ENCODE measurements around the gene AFDN. TPM values are rescaled to one million over a fixed set of nuclear protein-coding genes. Genes with fewer than 3 reads are reported as not detected.

The AFDN gene
- total RNA-seq, 1 donor from 2014 or later, result 552 TPM

DNA sequence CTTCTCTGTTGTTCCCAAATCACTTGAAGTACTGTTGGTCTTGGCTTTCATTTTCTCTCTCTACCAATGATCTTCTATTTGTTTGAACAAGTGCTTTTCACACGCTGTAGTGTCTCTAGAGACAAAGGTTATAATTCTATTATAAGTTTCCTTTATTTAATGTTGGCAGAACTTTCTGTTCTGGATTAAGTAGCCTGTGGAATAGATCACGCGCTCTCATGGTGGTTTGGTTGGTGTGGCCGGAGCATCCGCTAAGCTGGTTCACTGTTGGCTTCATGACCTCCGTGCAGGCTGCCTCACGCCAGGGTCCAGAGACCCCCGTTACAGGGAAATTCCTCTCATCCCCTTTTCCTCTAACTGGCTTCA is 139.8 kb downstream of the AFDN start:
- no peak for DNase-seq
- Mint-ChIP-seq H3K4me3 (ENCODE audit: unreplicated experiment) (no peak overlapping the region), H3K27ac (ENCODE audit: unreplicated experiment) (no peak overlapping the region), H3K4me1 (ENCODE audit: low read depth, unreplicated experiment) (peaks cover 15% of the 10 kb centered on the region), H3K27me3 (ENCODE audit: unreplicated experiment) (peaks cover 6% of the 10 kb centered on the region), H3K9me3 (ENCODE audit: unreplicated experiment) (peaks cover 6% of the 10 kb centered on the region), H3K36me3 (ENCODE audit: unreplicated experiment) (peaks cover 9% of the 10 kb centered on the region)
- TF ChIP-seq, protein P1, sequence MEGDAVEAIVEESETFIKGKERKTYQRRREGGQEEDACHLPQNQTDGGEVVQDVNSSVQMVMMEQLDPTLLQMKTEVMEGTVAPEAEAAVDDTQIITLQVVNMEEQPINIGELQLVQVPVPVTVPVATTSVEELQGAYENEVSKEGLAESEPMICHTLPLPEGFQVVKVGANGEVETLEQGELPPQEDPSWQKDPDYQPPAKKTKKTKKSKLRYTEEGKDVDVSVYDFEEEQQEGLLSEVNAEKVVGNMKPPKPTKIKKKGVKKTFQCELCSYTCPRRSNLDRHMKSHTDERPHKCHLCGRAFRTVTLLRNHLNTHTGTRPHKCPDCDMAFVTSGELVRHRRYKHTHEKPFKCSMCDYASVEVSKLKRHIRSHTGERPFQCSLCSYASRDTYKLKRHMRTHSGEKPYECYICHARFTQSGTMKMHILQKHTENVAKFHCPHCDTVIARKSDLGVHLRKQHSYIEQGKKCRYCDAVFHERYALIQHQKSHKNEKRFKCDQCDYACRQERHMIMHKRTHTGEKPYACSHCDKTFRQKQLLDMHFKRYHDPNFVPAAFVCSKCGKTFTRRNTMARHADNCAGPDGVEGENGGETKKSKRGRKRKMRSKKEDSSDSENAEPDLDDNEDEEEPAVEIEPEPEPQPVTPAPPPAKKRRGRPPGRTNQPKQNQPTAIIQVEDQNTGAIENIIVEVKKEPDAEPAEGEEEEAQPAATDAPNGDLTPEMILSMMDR (IDR thresholded peaks at IDR 0.05; ENCODE audit: partially characterized antibody, unreplicated experiment), result no peak

DNA sequence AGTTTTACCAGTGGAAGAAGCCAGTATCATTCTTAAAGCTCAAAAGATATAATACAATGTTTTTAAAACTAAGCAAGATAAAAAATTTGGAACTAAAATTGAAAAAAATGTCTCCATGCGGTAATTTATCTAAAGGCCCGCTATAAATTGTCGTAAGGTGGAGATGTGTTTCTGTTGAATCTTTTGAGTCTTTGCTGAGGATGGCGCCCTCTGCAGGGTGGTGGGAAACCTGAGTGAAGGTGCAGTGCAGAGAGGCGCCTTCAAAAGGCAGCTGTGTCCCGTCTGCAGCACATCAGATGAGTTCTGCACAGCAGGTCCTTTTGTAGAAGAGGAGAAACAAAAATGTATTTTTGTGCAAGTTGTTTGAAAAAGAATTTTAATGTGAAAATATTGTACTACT is 141.4 kb downstream of the AFDN start:
- H3K4me3 Mint-ChIP-seq (ENCODE audit: unreplicated experiment), result no peak overlapping the region
- peaks cover 9% of the 10 kb centered on the region for H3K36me3 Mint-ChIP-seq (ENCODE audit: unreplicated experiment)
- peaks cover 10% of the 10 kb centered on the region for H3K9me3 Mint-ChIP-seq (ENCODE audit: unreplicated experiment)
- peak overlapping the region; percentile 69 for H3K27ac Mint-ChIP-seq (ENCODE audit: unreplicated experiment)
- peak; percentile 76 for DNase-seq
- H3K27me3 Mint-ChIP-seq (ENCODE audit: unreplicated experiment), result peaks cover 9% of the 10 kb centered on the region
- peaks cover 19% of the 10 kb centered on the region for H3K4me1 Mint-ChIP-seq (ENCODE audit: low read depth, unreplicated experiment)
- TF ChIP-seq, protein P1 (IDR thresholded peaks at IDR 0.05; ENCODE audit: partially characterized antibody, unreplicated experiment), result peak; percentile 66

DNA sequence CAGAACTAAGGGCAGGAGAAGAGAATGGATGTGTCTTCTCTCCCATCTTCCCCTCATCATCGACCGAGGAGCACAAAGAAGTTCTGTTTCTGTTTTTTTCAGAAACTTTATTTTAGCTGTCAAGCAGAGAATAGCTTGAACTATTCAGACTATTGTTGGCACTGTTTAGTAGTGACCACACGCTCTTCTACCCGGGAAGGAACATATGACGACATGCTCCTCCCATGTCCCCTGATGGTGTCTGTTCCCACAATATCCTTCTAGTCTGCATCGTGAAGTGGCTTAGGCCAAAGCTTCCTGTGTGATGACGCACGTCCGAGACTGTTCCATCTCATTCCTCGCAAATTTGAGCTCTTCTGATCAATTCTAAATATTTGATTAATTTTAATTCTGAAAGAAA is 143.5 kb downstream of the AFDN start:
- H3K4me3 Mint-ChIP-seq (ENCODE audit: unreplicated experiment), result no peak overlapping the region
- DNase-seq, result no peak
- H3K36me3 Mint-ChIP-seq (ENCODE audit: unreplicated experiment), result peaks cover 9% of the 10 kb centered on the region
- TF ChIP-seq, protein P1 (IDR thresholded peaks at IDR 0.05; ENCODE audit: partially characterized antibody, unreplicated experiment), result no peak
- H3K9me3 Mint-ChIP-seq (ENCODE audit: unreplicated experiment), result peaks cover 8% of the 10 kb centered on the region
- peaks cover 23% of the 10 kb centered on the region for H3K4me1 Mint-ChIP-seq (ENCODE audit: low read depth, unreplicated experiment)
- H3K27ac Mint-ChIP-seq (ENCODE audit: unreplicated experiment), result no peak overlapping the region
- H3K27me3 Mint-ChIP-seq (ENCODE audit: unreplicated experiment), result peaks cover 12% of the 10 kb centered on the region

DNA sequence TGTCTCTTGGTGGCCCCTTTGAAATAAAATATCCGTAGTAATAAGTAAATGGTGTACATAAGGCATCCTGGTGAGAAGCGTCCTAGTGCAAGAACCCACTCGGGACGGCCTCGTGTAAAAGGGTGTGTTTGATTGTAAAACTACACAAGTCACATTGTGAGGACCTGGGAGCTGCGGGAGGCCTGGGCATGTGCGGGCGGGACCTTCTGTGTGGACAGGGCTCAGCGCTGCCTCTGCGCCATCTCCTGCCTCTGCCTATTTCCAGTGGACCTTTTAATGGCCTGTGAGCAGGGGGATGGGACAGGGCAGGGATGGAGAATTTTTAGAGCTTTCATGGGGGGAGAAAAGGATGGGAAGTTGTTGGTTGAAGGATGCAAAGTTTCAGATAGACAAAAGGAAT is 145.5 kb downstream of the AFDN start:
- peaks cover 23% of the 10 kb centered on the region for H3K4me1 Mint-ChIP-seq (ENCODE audit: low read depth, unreplicated experiment)
- H3K27me3 Mint-ChIP-seq (ENCODE audit: unreplicated experiment), result peaks cover 12% of the 10 kb centered on the region
- peaks cover 4% of the 10 kb centered on the region for H3K36me3 Mint-ChIP-seq (ENCODE audit: unreplicated experiment)
- no peak for DNase-seq
- peaks cover 10% of the 10 kb centered on the region for H3K9me3 Mint-ChIP-seq (ENCODE audit: unreplicated experiment)
- no peak overlapping the region for H3K4me3 Mint-ChIP-seq (ENCODE audit: unreplicated experiment)
- TF ChIP-seq, protein P1 (IDR thresholded peaks at IDR 0.05; ENCODE audit: partially characterized antibody, unreplicated experiment), result no peak
- peak overlapping the region; percentile 21 for H3K27ac Mint-ChIP-seq (ENCODE audit: unreplicated experiment)

DNA sequence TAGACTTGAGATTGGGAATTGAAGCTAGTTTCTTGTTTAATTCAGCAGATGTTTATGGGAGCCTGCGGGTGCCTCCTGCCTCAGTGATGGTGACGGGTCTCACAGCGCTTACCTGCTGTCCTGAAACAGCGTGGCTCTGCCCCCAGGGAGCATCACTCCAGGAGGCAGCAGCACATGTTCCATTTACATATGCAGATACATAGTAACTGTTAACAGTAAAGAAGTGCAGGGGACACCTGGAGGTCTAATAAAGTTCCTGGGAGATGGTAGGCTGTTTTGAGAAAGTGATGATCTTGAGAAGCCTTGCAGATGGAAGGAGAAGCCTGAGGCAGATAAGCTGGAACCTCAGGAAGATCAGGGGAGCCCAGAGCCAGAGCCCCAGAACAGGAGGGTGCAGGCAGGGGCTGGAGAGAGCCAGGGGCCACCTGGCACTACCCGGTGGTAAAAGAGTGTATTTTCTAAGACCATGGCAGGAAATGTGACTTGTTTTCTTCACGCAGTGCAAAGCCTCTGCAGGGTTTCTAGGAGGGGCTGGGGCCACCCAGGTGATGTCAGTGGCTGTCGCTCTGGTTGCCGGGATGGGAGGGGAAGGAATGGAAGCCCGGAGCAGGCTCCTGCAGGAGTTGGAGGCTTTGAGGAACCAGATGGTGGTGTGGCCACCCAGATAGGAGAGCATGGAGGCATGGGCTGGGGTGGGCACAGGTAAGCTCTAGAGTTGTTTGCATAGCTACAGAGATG is 146.6 kb downstream of the AFDN start:
- DNase-seq, result no peak
- Mint-ChIP-seq H3K36me3 (ENCODE audit: unreplicated experiment) (no peaks in the 10 kb centered on the region), H3K27me3 (ENCODE audit: unreplicated experiment) (peaks cover 12% of the 10 kb centered on the region), H3K27ac (ENCODE audit: unreplicated experiment) (peak overlapping the region; percentile 12), H3K4me1 (ENCODE audit: low read depth, unreplicated experiment) (peaks cover 23% of the 10 kb centered on the region), H3K4me3 (ENCODE audit: unreplicated experiment) (no peak overlapping the region), H3K9me3 (ENCODE audit: unreplicated experiment) (peaks cover 11% of the 10 kb centered on the region)
- TF ChIP-seq, protein P1 (IDR thresholded peaks at IDR 0.05; ENCODE audit: partially characterized antibody, unreplicated experiment), result no peak
